HepG2 (cell line): ENCODE results near the gene PSMD1. TPM values are rescaled to one million over a fixed set of nuclear protein-coding genes. Genes with fewer than 3 reads are reported as not detected.

Source experiments
- ELF4 ChIP-seq: sonication (generic); formaldehyde crosslinking; IDR thresholded peaks from 2 replicates; pipeline ENCODE4 v1.5.0; 2020; ENCODE audit warnings: missing genetic modification reagents, mild to moderate bottlenecking, moderate library complexity, borderline replicate concordance
- JUND ChIP-seq: sonication (generic); formaldehyde crosslinking; IDR thresholded peaks from 2 replicates; pipeline ENCODE4 v1.8.0; 2022; ENCODE audit warnings: mild to moderate bottlenecking, missing genetic modification reagents
- KLF11 ChIP-seq: IDR thresholded peaks from 2 replicates; pipeline ENCODE4 v1.6.1; 2016; ENCODE audit warnings: missing compliant biosample characterization
- REPIN1 ChIP-seq: sonication (generic); formaldehyde crosslinking; IDR thresholded peaks from 2 replicates; pipeline ENCODE4 v1.8.0; 2022; ENCODE audit warnings: missing genetic modification reagents, low read depth, mild to moderate bottlenecking, borderline replicate concordance
- polyA plus RNA-seq, 8 experiments: library from polyadenylated mRNA; depleted of rRNA in 3 of 8; stranded (reverse) in 7 of 8; unstranded in 1 of 8; fragments of >200 nt; fragmentation: Illumina TruSeq in 4 of 8; extraction: Trizol in 4 of 8; gene quantifications; 2 replicates each; pipeline versions ENCODE4 v1.2.1 to v1.2.3, GENCODE V29; 2011 to 2016; ENCODE audit warnings: low read depth in 4 of 8, missing spikeins in 1 of 8, mixed read lengths in 1 of 8; ENCODE audit not compliant: insufficient read depth in 1 of 8
- total RNA-seq, 5 experiments: library from RNA; depleted of rRNA; stranded (reverse); fragments of >200 nt; fragmentation: Illumina TruSeq; extraction: Trizol; gene quantifications; 2 replicates each; pipeline ENCODE4 v1.2.3, GENCODE V29; 2016; ENCODE audit warnings: low read depth in 1 of 5
- TF ChIP-seq, protein P1 (sequence below): sonication (generic); formaldehyde crosslinking; IDR thresholded peaks from 2 replicates; pipeline ENCODE4 v1.9.0; 2022; ENCODE audit warnings: low read depth, missing genetic modification reagents
- TF ChIP-seq, protein P2 (sequence below): IDR thresholded peaks from 2 replicates; pipeline ENCODE4 v1.6.1; 2016; ENCODE audit warnings: mild to moderate bottlenecking, missing biosample characterization, missing genetic modification reagents
- TF ChIP-seq, protein P3 (sequence below), 2 experiments: fragments of 450-650 bp in 1 of 2; sonication (generic) in 1 of 2; formaldehyde crosslinking in 1 of 2; IDR thresholded peaks; 2 replicates each; pipeline versions ENCODE4 v1.6.1 to v1.8.0; 2016 to 2022; ENCODE audit warnings: antibody characterized with exemption in 1 of 2, mild to moderate bottlenecking in 1 of 2, missing genetic modification reagents in 1 of 2
- TF ChIP-seq, protein P4 (sequence below): sonication (generic); formaldehyde crosslinking; IDR thresholded peaks from 2 replicates; pipeline ENCODE4 v1.5.1; 2020; ENCODE audit warnings: mild to moderate bottlenecking, missing genetic modification reagents

Gene PSMD1
- total and polyA plus RNA-seq, 2 of the 13 experiments (the other 11 are each of a cell fraction or from before 2014, with no cell fraction given): 136 to 191 TPM

DNA sequence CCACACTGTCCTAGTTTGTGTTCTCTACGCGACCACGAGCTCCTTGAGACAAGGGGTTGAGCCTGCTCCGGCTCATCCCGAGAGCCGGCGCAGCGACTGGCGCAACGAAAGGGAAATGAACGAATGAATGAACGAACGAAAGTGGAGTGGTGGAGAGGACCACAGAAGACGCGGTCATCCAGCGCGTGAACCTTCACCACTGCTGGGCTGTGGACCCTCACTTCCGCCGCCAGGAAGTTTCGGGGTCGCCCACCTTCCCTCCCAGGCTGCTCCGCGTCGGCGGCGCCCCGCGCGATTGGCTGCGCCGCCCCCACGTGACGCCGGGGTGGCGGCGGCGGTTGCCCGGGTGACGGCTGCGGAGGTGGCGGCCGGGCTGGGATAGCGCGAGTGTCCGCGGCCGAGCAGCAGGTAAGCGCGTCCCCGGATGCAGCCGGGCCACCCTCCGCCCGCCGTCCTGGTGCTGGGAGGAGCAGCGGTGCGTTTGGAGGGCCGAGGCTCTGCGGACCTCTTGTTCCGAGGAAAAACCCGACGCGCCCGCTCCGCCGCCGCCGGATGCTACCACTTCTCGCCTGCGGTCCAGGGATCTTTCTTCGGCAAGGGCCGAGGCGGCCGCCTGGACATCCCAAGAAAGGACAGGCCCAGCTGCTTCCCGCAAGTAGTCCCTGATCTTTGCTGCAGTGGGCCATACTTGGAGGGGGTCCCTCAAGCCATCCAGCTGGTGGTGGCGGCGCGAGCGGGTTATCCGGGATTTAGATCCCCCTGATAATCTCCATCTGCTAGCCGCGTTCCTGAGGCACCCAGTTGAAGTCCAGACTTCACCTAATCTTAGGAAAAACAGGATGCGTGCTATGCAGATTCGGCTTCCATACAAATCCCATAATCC lies 141.9 kb downstream of the PSMD1 start, which contains the start of gene ARMC9 (continued):
- TF ChIP-seq, protein P1, sequence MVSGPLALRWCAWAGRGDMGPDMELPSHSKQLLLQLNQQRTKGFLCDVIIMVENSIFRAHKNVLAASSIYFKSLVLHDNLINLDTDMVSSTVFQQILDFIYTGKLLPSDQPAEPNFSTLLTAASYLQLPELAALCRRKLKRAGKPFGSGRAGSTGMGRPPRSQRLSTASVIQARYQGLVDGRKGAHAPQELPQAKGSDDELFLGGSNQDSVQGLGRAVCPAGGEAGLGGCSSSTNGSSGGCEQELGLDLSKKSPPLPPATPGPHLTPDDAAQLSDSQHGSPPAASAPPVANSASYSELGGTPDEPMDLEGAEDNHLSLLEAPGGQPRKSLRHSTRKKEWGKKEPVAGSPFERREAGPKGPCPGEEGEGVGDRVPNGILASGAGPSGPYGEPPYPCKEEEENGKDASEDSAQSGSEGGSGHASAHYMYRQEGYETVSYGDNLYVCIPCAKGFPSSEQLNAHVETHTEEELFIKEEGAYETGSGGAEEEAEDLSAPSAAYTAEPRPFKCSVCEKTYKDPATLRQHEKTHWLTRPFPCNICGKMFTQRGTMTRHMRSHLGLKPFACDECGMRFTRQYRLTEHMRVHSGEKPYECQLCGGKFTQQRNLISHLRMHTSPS (CRISPR knock-in tag): no peak
- TF ChIP-seq JUND (CRISPR knock-in tag) (peak; percentile 75), REPIN1 (CRISPR knock-in tag) (no peak), ELF4 (CRISPR knock-in tag) (no peak), KLF11 (peak; percentile 35; the same call in 1 of the 2 replicates)
- TF ChIP-seq, protein P2, sequence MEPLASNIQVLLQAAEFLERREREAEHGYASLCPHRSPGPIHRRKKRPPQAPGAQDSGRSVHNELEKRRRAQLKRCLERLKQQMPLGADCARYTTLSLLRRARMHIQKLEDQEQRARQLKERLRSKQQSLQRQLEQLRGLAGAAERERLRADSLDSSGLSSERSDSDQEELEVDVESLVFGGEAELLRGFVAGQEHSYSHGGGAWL (CRISPR knock-in tag): peak; percentile 62
- TF ChIP-seq, protein P3, sequence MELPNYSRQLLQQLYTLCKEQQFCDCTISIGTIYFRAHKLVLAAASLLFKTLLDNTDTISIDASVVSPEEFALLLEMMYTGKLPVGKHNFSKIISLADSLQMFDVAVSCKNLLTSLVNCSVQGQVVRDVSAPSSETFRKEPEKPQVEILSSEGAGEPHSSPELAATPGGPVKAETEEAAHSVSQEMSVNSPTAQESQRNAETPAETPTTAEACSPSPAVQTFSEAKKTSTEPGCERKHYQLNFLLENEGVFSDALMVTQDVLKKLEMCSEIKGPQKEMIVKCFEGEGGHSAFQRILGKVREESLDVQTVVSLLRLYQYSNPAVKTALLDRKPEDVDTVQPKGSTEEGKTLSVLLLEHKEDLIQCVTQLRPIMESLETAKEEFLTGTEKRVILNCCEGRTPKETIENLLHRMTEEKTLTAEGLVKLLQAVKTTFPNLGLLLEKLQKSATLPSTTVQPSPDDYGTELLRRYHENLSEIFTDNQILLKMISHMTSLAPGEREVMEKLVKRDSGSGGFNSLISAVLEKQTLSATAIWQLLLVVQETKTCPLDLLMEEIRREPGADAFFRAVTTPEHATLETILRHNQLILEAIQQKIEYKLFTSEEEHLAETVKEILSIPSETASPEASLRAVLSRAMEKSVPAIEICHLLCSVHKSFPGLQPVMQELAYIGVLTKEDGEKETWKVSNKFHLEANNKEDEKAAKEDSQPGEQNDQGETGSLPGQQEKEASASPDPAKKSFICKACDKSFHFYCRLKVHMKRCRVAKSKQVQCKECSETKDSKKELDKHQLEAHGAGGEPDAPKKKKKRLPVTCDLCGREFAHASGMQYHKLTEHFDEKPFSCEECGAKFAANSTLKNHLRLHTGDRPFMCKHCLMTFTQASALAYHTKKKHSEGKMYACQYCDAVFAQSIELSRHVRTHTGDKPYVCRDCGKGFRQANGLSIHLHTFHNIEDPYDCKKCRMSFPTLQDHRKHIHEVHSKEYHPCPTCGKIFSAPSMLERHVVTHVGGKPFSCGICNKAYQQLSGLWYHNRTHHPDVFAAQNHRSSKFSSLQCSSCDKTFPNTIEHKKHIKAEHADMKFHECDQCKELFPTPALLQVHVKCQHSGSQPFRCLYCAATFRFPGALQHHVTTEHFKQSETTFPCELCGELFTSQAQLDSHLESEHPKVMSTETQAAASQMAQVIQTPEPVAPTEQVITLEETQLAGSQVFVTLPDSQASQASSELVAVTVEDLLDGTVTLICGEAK (IDR thresholded peaks at IDR 0.05): no peak
- TF ChIP-seq, protein P3 (CRISPR knock-in tag; IDR thresholded peaks at IDR 0.05): peak; percentile 46; the same call in 1 of the 2 replicates
- TF ChIP-seq, protein P4, sequence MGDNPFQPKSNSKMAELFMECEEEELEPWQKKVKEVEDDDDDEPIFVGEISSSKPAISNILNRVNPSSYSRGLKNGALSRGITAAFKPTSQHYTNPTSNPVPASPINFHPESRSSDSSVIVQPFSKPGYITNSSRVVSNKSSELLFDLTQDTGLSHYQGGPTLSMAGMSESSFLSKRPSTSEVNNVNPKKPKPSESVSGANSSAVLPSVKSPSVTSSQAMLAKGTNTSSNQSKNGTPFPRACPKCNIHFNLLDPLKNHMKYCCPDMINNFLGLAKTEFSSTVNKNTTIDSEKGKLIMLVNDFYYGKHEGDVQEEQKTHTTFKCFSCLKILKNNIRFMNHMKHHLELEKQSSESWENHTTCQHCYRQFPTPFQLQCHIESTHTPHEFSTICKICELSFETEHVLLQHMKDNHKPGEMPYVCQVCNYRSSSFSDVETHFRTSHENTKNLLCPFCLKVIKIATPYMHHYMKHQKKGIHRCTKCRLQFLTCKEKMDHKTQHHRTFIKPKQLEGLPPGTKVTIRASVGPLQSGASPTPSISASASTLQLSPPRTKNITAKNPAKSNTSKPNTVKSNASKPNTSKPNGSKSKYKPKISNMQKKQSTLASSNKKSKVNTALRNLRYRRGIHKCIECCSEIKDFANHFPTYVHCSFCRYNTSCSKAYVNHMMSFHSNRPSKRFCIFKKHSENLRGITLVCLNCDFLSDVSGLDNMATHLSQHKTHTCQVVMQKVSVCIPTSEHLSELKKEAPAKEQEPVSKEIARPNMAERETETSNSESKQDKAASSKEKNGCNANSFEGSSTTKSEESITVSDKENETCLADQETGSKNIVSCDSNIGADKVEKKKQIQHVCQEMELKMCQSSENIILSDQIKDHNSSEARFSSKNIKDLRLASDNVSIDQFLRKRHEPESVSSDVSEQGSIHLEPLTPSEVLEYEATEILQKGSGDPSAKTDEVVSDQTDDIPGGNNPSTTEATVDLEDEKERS (CRISPR knock-in tag): no peak
